D721Med (cell line): ENCODE measurements around the gene LRP2.

Source experiments
- DNase-seq: peaks from one replicate; pipeline ENCODE4 v3.0.0; 2011; ENCODE audit warnings: low spot score; ENCODE audit not compliant: insufficient read length
- FAIRE-seq: peaks from 2 replicates; lab custom pipeline; 2011; peaks lifted over from hg19 to GRCh38; lab: Jason Lieb, UNC
- CTCF ChIP-seq: IDR thresholded peaks from 2 replicates; pipeline ENCODE4 v1.5.1; 2012; ENCODE audit warnings: mild to moderate bottlenecking, control low read depth; ENCODE audit not compliant: insufficient read depth; ENCODE audit errors: missing control alignments

Gene LRP2

GRCh38 chr2:169388161-169388560, 25.8 kb upstream of the LRP2 start:
- FAIRE-seq (no peak), DNase-seq (no peak)
- TF ChIP-seq CTCF = no peak

- TF ChIP-seq CTCF = no peak
- DNase-seq (no peak), FAIRE-seq (no peak)
Measured at GRCh38 chr2:169386722-169387121, 24.4 kb upstream of the LRP2 start.

- DNase-seq (no peak), FAIRE-seq (no peak)
- TF ChIP-seq CTCF = no peak
Measured at GRCh38 chr2:169384816-169385215, 22.5 kb upstream of the LRP2 start.

GRCh38 chr2:169372561-169372960, 10.2 kb upstream of the LRP2 start:
- DNase-seq (no peak), FAIRE-seq (no peak)
- no peak for TF ChIP-seq CTCF

GRCh38 chr2:169366066-169366465, 3.7 kb upstream of the LRP2 start:
- FAIRE-seq = no peak
- no peak for DNase-seq
- no peak for TF ChIP-seq CTCF

- DNase-seq = no peak
- no peak for FAIRE-seq
- no peak for TF ChIP-seq CTCF
Measured at GRCh38 chr2:169365029-169365480, 2.7 kb upstream of the LRP2 start.

GRCh38 chr2:169363560-169364150, 1.3 kb upstream of the LRP2 start:
- FAIRE-seq = no peak
- TF ChIP-seq CTCF = no peak

More at GRCh38 chr2:169363560-169364150, 1.3 kb upstream of the LRP2 start:
- no peak for DNase-seq
